NK-92 treated with Interleukin-12 subunit alpha and Interleukin-12 subunit beta, amount 100 ng/mL, for 24 hours (cell line): ENCODE results near the gene RYK.
"Not testable (repeated sequence)": the region's sequence is repeated elsewhere in the genome, so short reads cannot be mapped to it uniquely, and the experiment has no call there.

Experiments
- DNase-seq: peaks from one replicate; lab custom pipeline; 2025; lab: John Stamatoyannopoulos, UW

Gene RYK

DNA sequence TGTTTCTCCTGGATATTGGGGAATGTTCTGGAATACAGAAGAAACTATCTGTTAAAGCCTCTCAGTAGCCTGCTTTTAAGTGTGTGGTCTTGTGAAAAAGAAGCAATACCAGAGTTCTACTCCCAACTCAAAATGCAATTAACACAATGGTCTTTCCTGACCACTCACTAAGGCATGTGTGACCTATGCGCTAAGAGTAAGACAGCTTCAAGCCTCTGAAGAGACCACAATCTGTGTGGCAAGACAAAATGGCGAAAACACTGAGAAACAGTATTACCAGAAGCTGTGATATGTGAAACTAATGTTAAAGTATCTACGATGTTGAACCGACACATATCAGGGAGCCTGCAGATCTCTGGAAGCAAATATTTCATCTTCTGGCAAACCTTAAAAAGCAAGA, 33.8 kb downstream of the RYK start:
- DNase-seq, result no peak

DNA sequence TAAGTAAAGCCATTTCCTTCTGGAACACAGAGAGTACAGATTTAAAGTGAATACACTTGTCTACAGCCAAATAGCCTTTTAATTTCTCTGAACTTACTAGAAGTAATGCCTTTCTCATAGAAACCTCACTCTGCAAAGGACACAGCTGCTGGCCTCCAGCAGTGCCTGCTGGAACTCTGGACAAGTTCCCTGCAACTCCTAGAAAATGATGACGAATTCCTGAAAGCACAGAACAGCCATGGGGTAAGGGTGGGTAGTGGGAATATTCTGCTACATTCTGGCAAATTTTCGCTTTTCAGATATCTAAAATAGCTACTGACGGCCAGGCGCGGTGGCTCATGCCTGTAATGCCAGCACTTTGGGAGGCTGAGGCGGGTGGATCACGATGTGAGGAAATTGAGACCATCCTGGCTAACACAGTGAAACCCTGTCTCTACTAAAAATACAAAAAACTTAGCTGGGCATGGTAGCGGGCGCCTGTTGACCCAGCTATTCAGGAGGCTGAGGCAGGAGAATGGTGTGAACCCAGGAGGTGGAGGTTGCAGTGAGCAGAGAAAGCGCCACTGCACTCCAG, 34.4 kb downstream of the RYK start:
- DNase-seq, result no peak

DNA sequence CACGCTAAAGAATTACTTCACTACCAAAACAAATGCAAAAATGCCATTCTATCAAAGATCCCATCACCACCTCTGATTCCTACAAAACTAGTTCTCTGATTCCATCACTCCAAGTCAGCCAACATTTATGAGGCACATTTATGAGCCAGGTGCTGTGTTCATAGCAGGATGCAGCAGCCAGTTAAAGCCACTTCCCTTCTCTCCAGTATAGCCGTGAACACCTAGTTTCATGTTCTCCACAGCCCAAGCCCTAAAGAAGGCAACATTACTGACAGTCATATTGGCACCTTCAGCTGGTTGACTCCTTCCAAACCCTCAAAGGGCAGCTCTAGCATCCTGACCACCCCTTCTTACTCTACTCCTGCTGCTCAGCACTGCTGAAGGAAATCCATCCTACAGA, 36.4 kb downstream of the RYK start:
- DNase-seq, result no peak

DNA sequence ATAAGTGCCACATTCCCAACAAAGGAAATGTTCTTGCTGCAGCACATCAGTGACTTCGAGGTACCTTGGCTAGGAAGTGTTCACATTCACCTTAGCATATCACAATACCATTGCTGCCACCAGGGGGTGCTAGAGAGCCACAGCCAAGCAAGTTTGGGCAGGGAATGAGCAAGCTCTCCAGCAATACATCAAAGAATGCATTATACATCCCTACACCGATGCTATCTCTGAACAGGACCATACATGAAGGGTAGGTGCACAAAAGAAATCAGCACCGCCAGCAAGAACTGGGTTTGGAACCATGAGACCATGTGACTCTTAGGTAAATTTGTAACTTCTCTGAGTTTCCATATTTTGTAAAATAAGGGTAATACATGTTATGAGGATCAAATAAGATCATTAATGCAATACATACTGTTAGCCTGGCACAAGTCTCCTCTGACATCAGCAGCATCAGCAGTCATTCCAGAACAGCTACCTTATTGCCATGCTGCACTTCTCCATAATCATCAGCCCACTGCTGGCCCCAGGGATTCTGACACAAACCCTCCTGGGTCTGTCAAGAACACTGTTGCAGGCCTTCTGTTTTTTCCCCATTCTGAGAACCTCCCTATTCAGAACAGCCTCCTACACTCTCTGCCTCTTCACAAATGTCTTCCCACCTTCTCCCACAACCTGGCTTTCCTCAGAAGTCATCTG, 37.5 kb downstream of the RYK start:
- DNase-seq, result peak; percentile 49

DNA sequence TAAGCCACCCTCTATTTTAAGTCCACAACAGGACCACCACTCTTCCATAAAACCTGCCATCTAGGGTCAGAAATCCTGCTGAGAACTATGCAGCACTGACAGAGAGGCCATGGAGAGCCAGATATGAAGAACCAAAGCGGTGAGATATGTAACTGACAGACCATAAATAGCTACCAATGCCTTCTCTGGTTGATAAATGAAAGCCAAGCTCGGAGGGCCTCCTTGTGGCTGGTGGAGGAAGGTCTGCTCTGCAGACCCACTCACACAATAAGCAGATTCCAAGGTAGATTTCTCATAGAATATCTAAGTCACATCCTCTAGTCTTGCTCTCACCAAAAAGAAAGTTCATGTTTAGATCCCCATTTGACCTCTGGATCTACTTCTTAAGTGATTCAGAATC, 38.9 kb downstream of the RYK start:
- DNase-seq, result no peak

DNA sequence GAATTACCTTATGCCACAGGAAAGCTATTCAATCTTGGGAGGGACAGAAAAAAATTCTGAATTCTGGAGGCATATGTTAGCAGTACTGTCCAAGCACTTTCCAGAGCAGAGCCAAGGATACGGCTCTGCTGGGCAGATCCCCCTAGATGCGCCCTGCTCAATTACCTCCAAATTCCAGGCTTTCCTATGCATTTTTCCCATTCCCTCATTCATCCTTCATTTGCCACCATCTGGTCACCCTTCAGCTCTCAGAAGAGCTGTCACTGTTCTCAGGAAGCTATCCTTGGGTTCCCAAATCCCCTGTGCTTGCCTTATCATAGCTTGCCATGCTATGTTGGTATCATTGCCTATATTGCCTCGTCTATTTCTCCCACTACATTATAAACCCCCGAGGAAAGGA, 45.2 kb downstream of the RYK start:
- DNase-seq, result no peak

DNA sequence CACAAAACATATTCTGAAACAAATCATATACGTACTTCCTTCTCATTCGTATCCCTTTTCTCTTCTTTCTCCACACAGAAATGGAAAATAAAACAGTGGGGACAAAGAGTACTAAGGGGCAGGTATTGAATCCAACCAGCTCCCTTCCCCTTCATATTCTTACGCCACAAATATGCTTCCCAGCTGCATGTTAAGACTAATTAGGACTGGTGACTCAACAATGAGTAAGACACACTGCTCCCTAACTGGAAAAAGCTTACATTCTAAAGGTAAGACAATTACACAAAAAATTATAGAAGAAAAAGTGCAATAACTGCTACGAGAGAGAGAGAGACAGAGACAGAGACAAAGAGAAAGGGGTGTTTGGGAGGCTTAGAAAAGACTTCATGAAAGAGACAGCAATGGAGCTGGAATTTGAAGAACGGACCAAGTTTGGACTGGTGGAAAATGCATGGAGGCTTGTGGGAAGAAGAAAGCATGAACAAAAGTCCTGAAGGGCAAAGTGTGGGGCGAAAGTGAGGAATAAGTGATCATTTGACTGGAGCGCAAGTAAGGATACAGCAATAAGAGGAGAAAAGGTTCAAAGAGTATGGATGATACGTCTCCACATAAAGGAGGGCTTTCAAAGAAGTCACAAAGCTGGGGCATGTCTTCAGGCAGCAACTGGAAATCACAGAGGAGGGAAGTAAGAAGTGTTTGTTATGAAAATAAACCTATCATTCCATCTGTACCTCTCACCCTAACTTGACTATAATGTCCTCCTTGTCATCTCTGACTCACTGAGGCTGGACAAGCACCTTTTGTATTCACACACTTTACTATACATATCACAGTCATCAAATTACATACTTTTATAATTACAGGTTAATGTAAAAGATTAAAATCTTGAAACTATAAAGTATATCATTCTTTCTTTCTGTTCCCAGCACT, 49.2 kb downstream of the RYK start:
- DNase-seq, result no peak

DNA sequence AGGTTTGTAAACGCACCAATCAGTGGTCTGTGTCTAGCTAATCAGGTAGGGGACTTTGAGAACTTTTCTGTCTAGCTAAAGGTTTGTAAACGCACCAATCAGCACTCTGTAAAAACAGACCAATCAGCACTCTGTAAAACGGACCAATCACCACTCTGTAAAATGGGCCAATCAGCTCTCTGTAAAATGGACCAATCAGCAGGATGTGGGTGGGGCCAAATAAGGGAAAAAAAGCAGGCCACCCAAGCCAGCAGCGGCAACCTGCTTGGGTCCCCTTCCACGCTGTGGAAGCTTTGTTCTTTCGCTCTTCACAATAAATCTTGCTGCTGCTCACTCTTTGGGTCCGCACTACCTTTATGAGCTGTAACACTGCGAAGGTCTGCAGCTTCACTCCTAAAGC, 50.8 kb downstream of the RYK start:
- not testable (repeated sequence) for DNase-seq

DNA sequence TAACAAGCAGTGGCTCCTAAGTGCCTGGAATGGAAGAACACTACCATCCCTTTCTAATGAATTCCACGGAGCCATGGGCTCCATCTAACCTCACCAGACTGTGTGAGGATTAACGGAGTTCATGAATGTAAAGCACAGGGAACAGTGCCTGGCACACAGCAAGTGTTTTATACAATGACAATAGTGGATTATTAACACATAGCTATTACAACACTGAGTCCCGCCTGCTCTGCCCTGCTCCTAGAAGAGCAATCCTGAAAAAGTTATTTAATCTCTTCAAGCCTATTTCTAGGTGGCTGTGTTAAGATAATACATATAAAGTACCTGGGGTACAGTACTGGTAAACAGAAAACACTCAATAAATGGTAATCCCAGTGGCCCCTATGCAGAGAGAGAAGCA, 51.4 kb downstream of the RYK start:
- DNase-seq, result no peak

DNA sequence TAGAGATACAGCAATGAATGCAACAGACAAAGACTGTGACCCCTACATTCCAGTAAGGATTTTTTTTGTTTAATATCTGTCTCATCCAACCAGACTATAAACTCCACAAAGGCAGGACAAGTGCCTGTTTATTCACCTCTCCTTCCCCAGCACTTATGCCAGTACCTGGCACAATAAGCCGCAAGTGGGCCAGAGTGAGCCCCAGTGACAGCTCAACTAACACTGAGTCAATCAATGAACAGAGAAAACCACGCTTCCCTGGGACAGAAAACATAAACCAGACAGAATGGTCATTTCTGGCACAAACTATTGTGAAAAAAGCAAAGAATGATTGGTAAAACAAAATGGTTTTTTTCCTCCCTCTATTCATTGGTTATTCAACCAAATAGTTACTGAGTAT, 52.2 kb downstream of the RYK start:
- DNase-seq, result no peak

DNA sequence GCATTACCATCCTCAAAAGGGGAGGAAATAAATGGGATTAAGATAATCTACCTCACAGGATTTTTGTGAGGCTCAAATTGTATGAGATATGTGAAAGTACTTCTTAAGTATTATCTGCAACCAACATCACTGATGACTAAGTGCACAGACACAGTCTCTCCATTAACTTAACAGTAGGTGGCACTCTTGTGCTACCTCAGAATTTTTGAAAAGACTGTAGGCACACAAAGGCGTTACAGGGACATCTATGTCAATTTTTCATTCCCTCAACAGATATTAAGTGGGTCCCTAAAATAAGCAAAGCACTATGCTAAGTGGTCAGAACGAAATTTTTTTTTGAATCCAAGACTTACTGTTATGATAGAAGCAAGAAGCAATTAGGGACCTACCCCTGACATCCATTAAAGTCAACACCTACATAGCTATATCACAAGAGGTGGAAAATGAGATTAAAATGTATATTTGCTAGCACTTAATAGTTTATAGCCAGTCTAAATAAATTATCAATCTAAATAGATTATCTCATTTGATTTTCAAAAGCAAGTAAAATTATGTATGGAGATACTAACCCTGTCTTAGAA, 52.9 kb downstream of the RYK start:
- no peak for DNase-seq

DNA sequence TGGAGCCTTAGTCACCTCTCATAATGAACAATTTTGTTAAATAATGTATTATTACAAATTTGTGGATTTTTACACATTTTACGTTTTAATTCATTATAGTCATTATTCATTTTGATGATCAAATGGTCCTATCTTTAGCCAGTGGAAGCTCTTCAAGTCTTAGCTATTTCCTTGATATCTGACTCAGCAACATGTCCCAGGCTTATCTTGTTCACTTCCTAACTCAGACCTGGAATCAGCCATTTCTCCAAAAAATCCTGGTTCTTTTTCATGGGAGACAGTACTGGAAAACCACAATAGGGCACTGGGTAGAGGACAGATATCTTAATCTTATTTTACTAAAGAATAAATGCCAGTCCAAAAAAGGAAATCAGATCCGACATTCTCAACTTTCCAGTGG, 56.4 kb downstream of the RYK start:
- DNase-seq, result no peak

DNA sequence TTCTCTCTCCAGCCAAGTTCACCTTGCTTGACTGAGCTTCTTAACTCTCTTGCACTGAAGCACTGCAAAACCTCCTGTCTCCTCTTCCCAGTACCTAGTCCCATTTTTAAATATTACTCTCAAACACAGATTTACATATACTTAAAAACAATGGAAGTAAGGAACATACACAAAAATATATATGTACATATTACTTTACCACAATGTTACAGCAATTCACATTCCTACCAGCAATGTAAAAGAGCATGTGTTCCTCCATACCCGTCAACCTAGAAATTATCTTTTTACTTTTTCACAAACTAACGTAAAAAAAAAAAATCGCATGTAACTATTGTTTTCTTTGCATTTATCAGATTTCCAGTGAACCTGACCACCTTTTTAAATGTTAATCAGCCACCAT, 60.4 kb downstream of the RYK start:
- DNase-seq, result no peak

DNA sequence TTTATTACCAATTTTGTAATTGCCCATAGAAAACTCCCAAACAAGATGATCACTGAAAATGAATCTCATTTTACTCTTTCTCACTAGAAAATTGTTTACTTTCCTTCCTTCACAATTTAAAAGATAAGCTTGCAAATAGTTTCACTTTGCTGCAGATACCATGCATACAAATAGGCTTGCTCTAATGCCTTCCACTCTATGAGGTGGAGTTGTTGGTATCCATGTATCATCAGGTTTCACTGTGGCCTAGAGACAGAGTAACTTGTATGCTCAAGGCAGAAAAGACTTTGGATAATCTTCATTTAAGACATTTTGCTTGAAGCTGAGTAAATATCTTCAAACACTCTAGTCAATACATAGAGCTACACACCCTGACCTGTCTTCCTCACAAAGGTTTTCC, 60.8 kb downstream of the RYK start:
- DNase-seq, result no peak

DNA sequence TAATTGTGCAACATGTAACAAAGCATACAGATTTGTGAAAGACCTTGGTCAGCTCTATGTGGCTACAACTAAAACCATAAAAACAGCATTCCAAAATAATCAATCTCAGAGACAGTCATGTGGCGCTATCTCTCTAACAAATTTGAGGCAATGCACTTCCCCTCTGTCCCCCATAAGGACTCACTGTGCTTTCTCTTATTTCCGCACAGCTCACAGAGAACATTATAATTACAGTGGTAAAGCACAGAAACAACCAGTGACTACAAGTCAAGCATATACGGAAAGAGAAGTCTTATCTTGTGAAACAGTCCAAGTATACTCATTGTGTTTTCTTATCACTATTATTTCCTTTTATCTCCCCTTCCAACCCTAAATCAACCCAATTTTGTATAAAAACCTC, 64.3 kb downstream of the RYK start:
- DNase-seq, result no peak

DNA sequence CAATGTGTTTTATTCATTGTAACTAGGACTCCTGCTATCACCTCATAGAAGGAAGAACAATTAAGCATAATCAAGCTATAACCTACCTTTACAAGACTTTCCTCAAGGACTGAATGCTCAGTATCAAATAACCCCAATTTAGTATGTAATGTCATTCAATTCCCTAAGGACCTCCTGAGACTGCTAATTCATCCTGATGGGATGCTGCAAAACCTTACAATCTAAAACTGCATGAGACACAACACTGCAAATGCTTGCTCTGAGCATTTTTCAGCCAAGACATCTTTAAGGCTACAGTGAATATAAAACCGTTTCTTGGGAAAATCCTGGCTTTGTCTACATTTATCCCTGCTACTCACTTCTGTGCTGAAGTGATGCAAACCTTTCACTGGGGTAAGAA, 69.9 kb downstream of the RYK start:
- DNase-seq, result no peak

DNA sequence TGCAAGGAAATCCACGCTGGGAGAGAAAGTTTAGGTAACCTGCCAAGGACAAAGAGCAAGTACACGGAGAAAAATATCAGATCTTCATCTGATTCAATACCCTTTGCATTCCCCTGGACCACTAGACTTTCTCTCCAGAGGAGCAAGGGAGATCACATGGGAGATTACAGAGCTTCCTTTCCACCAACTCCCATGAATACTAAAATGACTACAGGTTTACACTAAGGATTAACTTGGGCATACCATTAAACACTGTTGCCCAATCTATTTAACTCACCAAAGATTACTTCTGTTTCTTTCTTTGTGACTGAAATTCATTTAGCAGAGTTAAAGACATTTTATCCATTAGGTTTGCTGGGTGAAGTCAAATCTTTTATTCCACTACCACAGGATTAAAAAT, 71.2 kb downstream of the RYK start:
- no peak for DNase-seq

DNA sequence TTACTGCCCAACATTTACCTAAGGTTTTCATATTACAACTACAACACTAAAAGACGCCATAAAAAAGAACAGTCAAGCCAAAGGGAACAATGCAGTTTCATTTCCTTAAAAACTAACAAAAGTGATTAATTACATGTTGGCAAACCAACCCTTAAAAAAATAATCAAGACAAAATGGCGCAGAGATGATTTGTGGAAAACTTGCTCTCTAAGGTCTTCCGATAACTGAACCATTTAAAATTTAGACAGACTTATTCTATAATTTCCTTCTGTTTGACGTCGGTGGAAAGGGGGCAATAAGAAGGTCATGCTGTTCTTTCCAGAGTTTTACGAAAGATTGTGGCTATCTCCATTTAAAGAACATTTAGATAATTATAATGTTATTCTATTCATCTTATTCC, 87.6 kb downstream of the RYK start:
- no peak for DNase-seq

DNA sequence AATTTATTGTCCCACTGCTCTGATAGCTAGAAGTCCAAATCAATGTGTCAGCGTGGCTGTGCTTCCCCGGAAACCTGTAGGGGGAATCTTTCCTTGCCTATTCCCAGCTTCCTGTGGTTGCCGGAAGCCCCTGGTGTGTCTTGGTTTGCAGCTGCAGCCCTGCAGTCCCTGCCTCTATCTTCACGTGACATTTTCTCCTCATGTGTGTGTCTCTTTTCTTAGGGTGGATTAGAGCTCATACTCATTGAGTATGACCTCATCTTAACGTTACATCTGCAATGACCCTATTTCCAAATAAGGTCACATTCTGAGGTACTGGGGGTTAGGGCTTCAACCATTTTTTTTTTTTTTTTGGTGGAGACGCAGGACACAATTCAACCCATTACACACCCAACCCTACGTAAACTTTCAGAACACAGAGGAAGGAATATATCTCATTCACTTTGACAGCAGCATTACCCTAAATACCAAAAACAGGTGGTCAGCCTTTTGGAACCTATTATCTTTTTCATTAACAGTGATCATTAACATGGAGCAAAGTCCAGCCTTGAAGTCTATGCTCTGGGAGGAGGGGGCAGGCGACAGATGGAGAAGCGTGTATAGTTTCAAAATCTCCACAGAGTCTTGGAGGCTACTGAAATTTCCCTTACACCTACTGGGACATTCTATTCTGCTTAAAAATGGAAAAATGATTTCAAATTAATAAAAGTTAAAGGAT, 88.6 kb downstream of the RYK start:
- no peak for DNase-seq

DNA sequence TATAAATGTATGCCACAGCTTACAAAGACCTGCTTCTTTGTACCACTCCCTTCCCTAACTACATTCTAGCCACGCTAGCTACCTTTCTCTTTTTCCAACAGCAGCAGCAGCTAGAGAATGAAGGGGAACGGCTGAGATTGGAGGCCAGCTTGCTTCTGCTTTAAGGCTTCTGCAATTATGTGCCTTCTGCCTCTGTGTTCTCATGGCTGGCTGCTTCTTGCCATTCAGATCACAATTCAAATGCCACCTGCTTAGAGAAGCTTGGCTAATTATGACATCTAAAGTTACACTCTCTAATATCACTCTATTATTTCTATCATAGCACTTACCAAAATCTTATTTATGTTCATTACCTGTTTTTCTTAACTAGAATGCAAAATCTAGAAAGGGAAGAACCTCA, 95.2 kb downstream of the RYK start:
- DNase-seq, result no peak

DNA sequence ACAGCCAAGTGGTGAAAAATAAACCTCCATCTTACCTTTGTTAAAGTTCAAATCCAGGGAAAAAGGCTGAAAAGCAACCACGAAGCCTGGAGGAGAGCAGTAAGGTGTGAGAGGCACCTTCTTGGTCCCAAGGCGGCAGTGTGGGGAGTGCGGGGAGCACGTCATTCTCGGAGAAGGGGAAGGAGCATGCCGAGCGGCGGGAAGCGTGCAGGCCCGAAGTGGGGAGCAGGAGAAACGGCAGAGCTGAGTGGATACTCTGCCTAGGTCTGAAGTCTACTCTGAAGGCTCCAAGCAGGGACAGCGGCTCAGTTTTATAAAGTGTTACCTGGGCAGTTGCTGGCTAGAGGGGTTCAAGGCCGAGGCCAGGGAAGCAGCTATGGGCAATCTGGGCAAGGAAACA, 96.9 kb downstream of the RYK start:
- DNase-seq, result no peak

DNA sequence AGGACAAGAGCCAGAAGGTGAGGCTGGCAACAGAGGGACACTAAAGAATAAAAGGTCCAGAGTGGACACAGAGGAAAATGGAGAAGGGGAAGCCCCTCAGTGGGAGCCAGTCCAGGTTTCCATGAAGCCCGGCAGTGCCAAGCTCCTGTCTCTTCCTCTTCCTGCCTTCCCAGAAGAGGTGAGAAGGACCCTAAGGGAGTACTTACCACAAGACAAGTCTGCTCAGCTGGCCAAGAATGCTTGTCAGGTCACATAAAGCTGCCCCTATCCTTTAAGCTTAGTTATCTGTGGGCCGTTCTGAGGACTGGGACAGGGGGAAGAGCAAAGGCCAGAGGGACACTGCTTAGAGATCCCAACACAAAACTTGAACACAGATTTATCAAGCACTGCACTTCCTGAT, 100.2 kb downstream of the RYK start:
- no peak for DNase-seq
